GM12878 (cell line): ENCODE measurements around the gene PPM1N. TPM values are rescaled to one million over a fixed set of nuclear protein-coding genes. Genes with fewer than 3 reads are reported as not detected.
A peak's percentile ranks its signal among the peaks of the same experiment; 100 is the strongest.

Experiments
- ATAC-seq: fragments of 200-7000 bp; cut with Tn5 transposase; 3 replicates; pipeline ENCODE4 v1.9.1; 2020; ENCODE audit warnings: mild to moderate bottlenecking, moderate library complexity
- BruUV-seq: library from RNA; stranded (reverse); fragments of 400-500 nt; replicated peaks from 2 replicates; lab custom pipeline; 2021; lab: Mats Ljungman, UMichigan
- CTCF ChIA-PET: fragments of 300-600 bp; sonication (Branson Sonifier 250); formaldehyde crosslinking; extraction: SDS; loops from one replicate; lab custom pipeline; 2021; ENCODE audit warnings: inconsistent platforms; lab: Yijun Ruan, JAX
- POLR2A ChIA-PET: fragments of 350-600 bp; formaldehyde crosslinking; extraction: SDS; loops from one replicate; lab custom pipeline; 2021; ENCODE audit warnings: inconsistent platforms; lab: Charles Lee
- RAD21 ChIA-PET: fragments of 300-600 bp; sonication (Branson Sonifier 250); formaldehyde crosslinking; loops from one replicate; lab custom pipeline; 2023; ENCODE audit warnings: antibody characterized with exemption; ENCODE audit not compliant: unreplicated experiment; lab: Charles Lee
- SMC1A ChIA-PET: fragments of 300-600 bp; sonication (Branson Sonifier 250); formaldehyde crosslinking; loops from one replicate; lab custom pipeline; 2023; ENCODE audit not compliant: unreplicated experiment, uncharacterized antibody; lab: Charles Lee
- DNase-seq: peaks from one replicate; pipeline ENCODE4 v3.0.0-alpha.2; 2011; ENCODE audit warnings: low read depth, low spot score
- FAIRE-seq: peaks from 3 replicates; lab custom pipeline; 2011; peaks lifted over from hg19 to GRCh38; lab: Jason Lieb, UNC
- H2AFZ ChIP-seq: 2 replicates; pipeline ENCODE4 v1.6.0; 2011; ENCODE audit warnings: low read depth, low read length, control low read depth; ENCODE audit not compliant: control insufficient read depth
- H3K27ac ChIP-seq: 2 replicates; pipeline ENCODE4 v1.5.1; 2011; ENCODE audit warnings: control low read depth; ENCODE audit not compliant: control insufficient read depth, insufficient read depth
- H3K27me3 ChIP-seq, 2 experiments: replicated peaks in 1 of 2; 2 replicates each; pipeline versions ENCODE4 v1.6.0 to v1.6.1; 2011; ENCODE audit warnings: low read length in 1 of 2; ENCODE audit not compliant: control insufficient read depth in 2 of 2, insufficient read depth in 2 of 2
- H3K36me3 ChIP-seq, 2 experiments: 2 replicates each; pipeline ENCODE4 v1.5.1; 2011; ENCODE audit warnings: low read length in 1 of 2; ENCODE audit not compliant: control insufficient read depth in 2 of 2, insufficient read depth in 2 of 2
- H3K4me1 ChIP-seq: 2 replicates; pipeline ENCODE4 v1.6.1; 2011; ENCODE audit warnings: mild to moderate bottlenecking, low read length, moderate library complexity, mixed read lengths; ENCODE audit not compliant: control insufficient read depth, insufficient read depth
- H3K4me2 ChIP-seq: 2 replicates; pipeline ENCODE4 v1.6.0; 2011; ENCODE audit warnings: control low read depth; ENCODE audit not compliant: control insufficient read depth, insufficient read depth
- H3K4me3 ChIP-seq: fragments of 200-600 bp; sonication (generic); 2 replicates; pipeline ENCODE4 v1.5.1; 2016
- H3K79me2 ChIP-seq: 2 replicates; pipeline ENCODE4 v1.6.0; 2011; ENCODE audit warnings: low read length; ENCODE audit not compliant: control insufficient read depth, insufficient read depth
- H3K9ac ChIP-seq: 2 replicates; pipeline ENCODE4 v1.8.0; 2011; ENCODE audit warnings: low read length, control low read depth, mixed read lengths; ENCODE audit not compliant: control insufficient read depth, insufficient read depth
- H3K9me3 ChIP-seq: replicated peaks from 3 replicates; pipeline ENCODE4 v1.5.1; 2011; ENCODE audit warnings: mild to moderate bottlenecking, low read length; ENCODE audit not compliant: control insufficient read depth, insufficient read depth
- H4K20me1 ChIP-seq: 2 replicates; pipeline ENCODE4 v1.6.0; 2011; ENCODE audit not compliant: control insufficient read depth, insufficient read depth
- CBFB ChIP-seq: IDR thresholded peaks from 2 replicates; pipeline ENCODE4 v1.6.1; 2016; ENCODE audit warnings: antibody characterized with exemption, low read depth
- CBX5 ChIP-seq: sonication (generic); IDR thresholded peaks from 2 replicates; pipeline ENCODE4 v1.6.1; 2016; ENCODE audit warnings: low read depth, moderate library complexity, mild to moderate bottlenecking, inconsistent platforms
- IKZF1 ChIP-seq: fragments of 450-650 bp; conservative IDR thresholded peaks from 2 replicates; pipeline ENCODE4 v1.6.1; 2017; ENCODE audit warnings: antibody characterized with exemption, mild to moderate bottlenecking
- IRF4 ChIP-seq: IDR thresholded peaks from 2 replicates; pipeline ENCODE4 v1.6.1; 2011; ENCODE audit warnings: low read depth, low read length
- NFYA ChIP-seq: IDR thresholded peaks from 2 replicates; pipeline ENCODE4 v1.6.1; 2011; ENCODE audit warnings: low read depth, mild to moderate bottlenecking, low read length, improper control_type of control experiment, borderline replicate concordance
- RUNX3 ChIP-seq: IDR thresholded peaks from 2 replicates; pipeline ENCODE4 v1.6.1; 2012; ENCODE audit warnings: low read length, inconsistent platforms
- WGBS: methylation state at CpG from one replicate; pipeline ENCODE4 v1.1.6; 2016; ENCODE audit warnings: low lambda C conversion rate; ENCODE audit not compliant: insufficient replicate concordance, insufficient coverage; ENCODE audit errors: missing lambda C conversion rate; 5-methylcytosine and 5-hydroxymethylcytosine counted together
- in situ Hi-C: fragments of 300-500 bp; cut with MboI; formaldehyde crosslinking; loops from 9 replicates; pipeline ENCODE4 v1.14.3; 2018; ENCODE audit warnings: mixed read lengths
- intact Hi-C: fragments of 100-400 bp; cut with micrococcal nuclease; formaldehyde crosslinking; loops from one replicate; pipeline ENCODE4 v1.14.2; 2022; ENCODE audit not compliant: unreplicated experiment
- polyA plus RNA-seq, 11 experiments: library from polyadenylated mRNA; depleted of rRNA in 4 of 11; unstranded in 6 of 11; stranded (reverse) in 5 of 11; fragments of >200 nt; fragmentation: Nextera tagmentation in 4 of 11; fragmentation: Illumina TruSeq in 1 of 11; extraction: Ambion mirVana in 4 of 11; extraction: Trizol in 1 of 11; gene quantifications; 1 replicate in 1 of 11; 2 replicates in 10 of 11; pipeline versions ENCODE4 v1.2.1 to v1.2.3, GENCODE V29; 2011 to 2016; ENCODE audit warnings: inconsistent platforms in 2 of 11, missing spikeins in 2 of 11, low read depth in 1 of 11
- total RNA-seq, 4 experiments: library from RNA; depleted of rRNA in 3 of 4; stranded (reverse); fragments of >200 nt in 3 of 4; fragmentation: Illumina TruSeq in 1 of 4; extraction: Trizol in 1 of 4; gene quantifications; 2 replicates each; pipeline versions ENCODE4 v1.2.1 to v1.2.3, GENCODE V29; 2013 to 2021
- TF ChIP-seq, protein P1 (sequence below): fragments of 450-650 bp; IDR thresholded peaks from 2 replicates; pipeline ENCODE4 v1.6.1; 2017; ENCODE audit warnings: mild to moderate bottlenecking, low read depth, inconsistent platforms; ENCODE audit not compliant: poor library complexity, severe bottlenecking
- TF ChIP-seq, protein P2 (sequence below): fragments of 450-650 bp; IDR thresholded peaks from 2 replicates; pipeline ENCODE4 v1.6.1; 2017; ENCODE audit warnings: mild to moderate bottlenecking

Gene PPM1N
- total and polyA plus RNA-seq, 10 of the 15 experiments (the other 5 are each of a cell fraction or from before 2014, with no cell fraction given), result 1.6 to 5.4 (median 3.7) TPM

DNA sequence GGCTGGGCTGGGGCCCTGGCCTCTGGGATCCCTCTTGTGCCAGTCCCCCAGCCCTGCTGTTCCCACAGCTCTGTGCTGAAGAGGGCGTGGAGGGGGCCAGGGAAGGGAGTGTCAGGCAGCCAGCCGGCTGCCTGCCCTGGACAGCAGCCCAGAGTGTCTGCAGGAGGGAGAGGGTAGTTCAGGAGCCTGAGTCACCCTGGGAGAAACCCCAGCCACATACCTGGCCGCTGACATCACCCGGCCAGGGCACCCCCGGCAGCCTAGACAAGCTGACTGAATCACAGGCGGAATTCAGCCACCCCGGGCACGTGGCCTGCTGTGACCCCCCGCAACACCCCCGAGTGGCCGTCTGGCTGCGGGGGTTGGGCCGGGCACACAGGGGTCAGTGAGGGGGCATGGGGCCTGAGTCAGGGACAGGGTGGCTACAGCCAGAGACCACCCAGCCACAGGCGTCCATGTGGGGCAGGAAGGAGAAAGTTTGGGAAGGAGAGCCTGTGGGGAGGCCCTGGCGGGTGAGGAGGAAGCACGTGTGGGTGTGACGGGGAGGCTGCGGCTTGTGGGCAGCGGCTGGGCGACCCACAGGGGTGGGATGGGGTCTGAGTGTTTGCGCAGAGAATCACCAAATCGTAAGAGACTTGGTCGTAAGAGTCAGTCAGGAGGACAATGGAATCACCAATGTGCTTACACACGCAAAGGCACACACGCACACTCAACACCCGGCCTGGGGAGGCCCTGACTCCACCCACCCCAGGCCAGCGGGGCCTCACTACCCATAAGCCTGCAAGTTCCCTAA lies 42.3 kb upstream of the PPM1N start (continued):
- TF ChIP-seq, protein P1, sequence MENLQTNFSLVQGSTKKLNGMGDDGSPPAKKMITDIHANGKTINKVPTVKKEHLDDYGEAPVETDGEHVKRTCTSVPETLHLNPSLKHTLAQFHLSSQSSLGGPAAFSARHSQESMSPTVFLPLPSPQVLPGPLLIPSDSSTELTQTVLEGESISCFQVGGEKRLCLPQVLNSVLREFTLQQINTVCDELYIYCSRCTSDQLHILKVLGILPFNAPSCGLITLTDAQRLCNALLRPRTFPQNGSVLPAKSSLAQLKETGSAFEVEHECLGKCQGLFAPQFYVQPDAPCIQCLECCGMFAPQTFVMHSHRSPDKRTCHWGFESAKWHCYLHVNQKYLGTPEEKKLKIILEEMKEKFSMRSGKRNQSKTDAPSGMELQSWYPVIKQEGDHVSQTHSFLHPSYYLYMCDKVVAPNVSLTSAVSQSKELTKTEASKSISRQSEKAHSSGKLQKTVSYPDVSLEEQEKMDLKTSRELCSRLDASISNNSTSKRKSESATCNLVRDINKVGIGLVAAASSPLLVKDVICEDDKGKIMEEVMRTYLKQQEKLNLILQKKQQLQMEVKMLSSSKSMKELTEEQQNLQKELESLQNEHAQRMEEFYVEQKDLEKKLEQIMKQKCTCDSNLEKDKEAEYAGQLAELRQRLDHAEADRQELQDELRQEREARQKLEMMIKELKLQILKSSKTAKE, result peak; percentile 40
- TF ChIP-seq IRF4 (no peak), CBFB (0 out of 2 replicates have a peak, but pooled peaks have one; percentile 12), IKZF1 (peak; percentile 39; the same call in 1 of the 2 replicates)

DNA sequence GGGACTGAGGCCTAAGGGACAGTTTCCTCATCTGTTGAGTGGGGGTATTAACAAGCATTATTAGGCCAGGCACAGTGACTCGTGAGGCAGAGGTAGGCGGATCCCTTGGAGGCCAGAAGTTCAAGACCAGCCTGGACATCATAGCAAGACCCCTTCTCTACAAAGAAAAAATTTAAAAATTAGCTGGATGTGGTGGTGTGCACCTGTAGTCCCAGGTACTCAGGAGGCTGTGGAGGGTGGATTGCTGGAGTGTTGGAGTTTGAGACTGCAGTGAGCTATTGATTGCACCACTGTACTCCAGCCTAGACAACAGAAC lies 41.8 kb upstream of the PPM1N start:
- H2AFZ ChIP-seq, result peak overlapping the region; percentile 6
- DNase-seq (no peak), FAIRE-seq (no peak), ATAC-seq (no peak)
- ChIA-PET SMC1A (interaction anchor here (0.9 to 2.2 kb wide), 5 partner anchors 11 to 22 kb away, joined by 3 to 10 read pairs (median 4); partner anchors contain the start of gene FOSB), POLR2A (interaction anchor here (0.5 to 1.3 kb wide), 11 partner anchors 10 to 1067 kb away, joined by 3 to 11 read pairs (median 3); partner anchors contain the start of gene FOSB), RAD21 (interaction anchor here (1.0 to 2.9 kb wide), 3 partner anchors 11 to 17 kb away, joined by 4 to 13 read pairs (median 6); partner anchors contain the start of gene FOSB), CTCF (interaction anchor here (0.6 to 2.4 kb wide), 11 partner anchors 10 to 878 kb away, joined by 3 to 15 read pairs (median 4); partner anchors contain the start of gene FOSB)
- in situ Hi-C loops (loop anchor here (25.0 kb wide), 1 partner anchor 1694 kb away; the partner anchor contains the start of gene SMG9), intact Hi-C loops (no loop called here)
- BruUV-seq, result no TSS peak
- no peaks in the 10 kb centered on the region for H3K36me3 ChIP-seq
- no peaks in the 10 kb centered on the region for H3K79me2 ChIP-seq
- TF ChIP-seq RUNX3 (no peak), NFYA (no peak), CBX5 (no peak)
- TF ChIP-seq, protein P2, sequence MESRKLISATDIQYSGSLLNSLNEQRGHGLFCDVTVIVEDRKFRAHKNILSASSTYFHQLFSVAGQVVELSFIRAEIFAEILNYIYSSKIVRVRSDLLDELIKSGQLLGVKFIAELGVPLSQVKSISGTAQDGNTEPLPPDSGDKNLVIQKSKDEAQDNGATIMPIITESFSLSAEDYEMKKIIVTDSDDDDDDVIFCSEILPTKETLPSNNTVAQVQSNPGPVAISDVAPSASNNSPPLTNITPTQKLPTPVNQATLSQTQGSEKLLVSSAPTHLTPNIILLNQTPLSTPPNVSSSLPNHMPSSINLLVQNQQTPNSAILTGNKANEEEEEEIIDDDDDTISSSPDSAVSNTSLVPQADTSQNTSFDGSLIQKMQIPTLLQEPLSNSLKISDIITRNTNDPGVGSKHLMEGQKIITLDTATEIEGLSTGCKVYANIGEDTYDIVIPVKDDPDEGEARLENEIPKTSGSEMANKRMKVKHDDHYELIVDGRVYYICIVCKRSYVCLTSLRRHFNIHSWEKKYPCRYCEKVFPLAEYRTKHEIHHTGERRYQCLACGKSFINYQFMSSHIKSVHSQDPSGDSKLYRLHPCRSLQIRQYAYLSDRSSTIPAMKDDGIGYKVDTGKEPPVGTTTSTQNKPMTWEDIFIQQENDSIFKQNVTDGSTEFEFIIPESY, result no peak
- H3K27ac ChIP-seq, result 0 out of 2 replicates have a peak overlapping the region, but pooled peaks have one; percentile 33
- H3K9ac ChIP-seq, result no peak overlapping the region
- H4K20me1 ChIP-seq, result no peaks in the 10 kb centered on the region
- no peaks in the 10 kb centered on the region for H3K9me3 ChIP-seq
- H3K4me1 ChIP-seq, result peaks cover 28% of the 10 kb centered on the region
- H3K4me3 ChIP-seq, result no peak overlapping the region
- H3K4me2 ChIP-seq, result peak overlapping the region; percentile 10; the same call in 1 of the 2 replicates
- WGBS, result 50% methylated on average over 2 of the region's 2 CpGs
- H3K27me3 ChIP-seq, result no peaks in the 10 kb centered on the region
